HCT116 (cell line): Measurements from ENCODE around the gene MCCD1. TPM values are rescaled to one million over a fixed set of nuclear protein-coding genes. Genes with fewer than 3 reads are reported as not detected.

ENCODE experiments used
- ATAC-seq: fragments of 200-7000 bp; cut with Tn5 transposase; 2 replicates; pipeline ENCODE4 v1.9.1; 2020; ENCODE audit warnings: mild to moderate bottlenecking, moderate library complexity
- BruUV-seq: library from RNA; stranded (reverse); fragments of 400-500 nt; replicated peaks from 2 replicates; lab custom pipeline; 2021; lab: Mats Ljungman, UMichigan
- CTCF ChIA-PET: fragments of 300-600 bp; sonication (Branson Sonifier 250); formaldehyde crosslinking; loops from one replicate; lab custom pipeline; 2021; ENCODE audit warnings: antibody characterized with exemption; lab: Charles Lee
- POLR2A ChIA-PET: fragments of 300-600, 350-600 bp; sonication (Branson Sonifier 250); formaldehyde crosslinking; loops from one replicate; lab custom pipeline; 2021; ENCODE audit warnings: antibody characterized with exemption; lab: Charles Lee
- RAD21 ChIA-PET, 2 experiments: fragments of 300-600 bp; sonication (Branson Sonifier 250); formaldehyde crosslinking; loops; one replicate each; lab custom pipeline; 2023; ENCODE audit warnings: low total read pairs in 2 of 2; ENCODE audit not compliant: uncharacterized antibody in 2 of 2, unreplicated experiment in 2 of 2, low non-redundant PET in 1 of 2; lab: Charles Lee
- DNase-seq: peaks from one replicate; pipeline ENCODE4 v3.0.0-alpha.2; 2010; ENCODE audit warnings: low read depth, low spot score
- H2AFZ ChIP-seq: fragments of 200-600 bp; shearing (Covaris generic), sonication (generic); 2 replicates; pipeline ENCODE4 v1.6.1; 2017; ENCODE audit warnings: low read depth, mixed run types, mixed read lengths, antibody characterized with exemption, low read length; ENCODE audit not compliant: poor library complexity, severe bottlenecking
- H3K27ac ChIP-seq: 2 replicates; pipeline ENCODE4 v1.5.1; 2012; ENCODE audit warnings: low read depth, low read length
- H3K27me3 ChIP-seq: fragments of 200-600 bp; sonication (generic); 2 replicates; pipeline ENCODE4 v1.6.1; 2016; ENCODE audit warnings: mixed run types, low read length, mixed read lengths; ENCODE audit not compliant: insufficient read depth
- H3K36me3 ChIP-seq, 2 experiments: fragments of 200-500 bp in 1 of 2; fragments of 200-600 bp in 1 of 2; sonication (Bioruptor generic) in 1 of 2; sonication (generic) in 1 of 2; 2 replicates each; pipeline versions ENCODE4 v1.5.1 to v1.6.1; 2014 to 2016; ENCODE audit warnings: low read length in 2 of 2, inconsistent platforms in 1 of 2, mixed read lengths in 1 of 2, mixed run types in 1 of 2; ENCODE audit not compliant: insufficient read depth in 2 of 2, control insufficient read depth in 1 of 2
- H3K4me1 ChIP-seq, 2 experiments: fragments of 200-600 bp in 1 of 2; sonication (generic) in 1 of 2; 2 replicates each; pipeline versions ENCODE4 v1.5.1 to v1.6.1; 2012 to 2017; ENCODE audit warnings: low read length in 2 of 2, inconsistent platforms in 1 of 2, mild to moderate bottlenecking in 1 of 2, mixed read lengths in 1 of 2, mixed run types in 1 of 2, moderate library complexity in 1 of 2; ENCODE audit not compliant: insufficient read depth in 2 of 2, control insufficient read depth in 1 of 2
- H3K4me2 ChIP-seq: fragments of 200-600 bp; sonication (generic); 2 replicates; pipeline ENCODE4 v1.6.1; 2017; ENCODE audit warnings: mixed run types, low read length, mixed read lengths
- H3K4me3 ChIP-seq, 2 experiments: fragments of 200-600 bp in 1 of 2; sonication (generic) in 1 of 2; replicated peaks in 1 of 2; 2 replicates each; pipeline ENCODE4 v1.5.1; 2011 to 2016; ENCODE audit warnings: low read length in 2 of 2, control low read depth in 1 of 2, low read depth in 1 of 2, mild to moderate bottlenecking in 1 of 2, mixed read lengths in 1 of 2, mixed run types in 1 of 2
- H3K79me2 ChIP-seq: fragments of 200-600 bp; sonication (generic); 2 replicates; pipeline ENCODE4 v1.6.1; 2017; ENCODE audit warnings: mild to moderate bottlenecking, mixed run types, low read length, moderate library complexity, mixed read lengths; ENCODE audit not compliant: insufficient read depth
- H3K9ac ChIP-seq: fragments of 200-600 bp; sonication (generic); 2 replicates; pipeline ENCODE4 v1.6.1; 2016; ENCODE audit warnings: low read length, mixed read lengths
- H3K9me2 ChIP-seq: fragments of 200-600 bp; sonication (generic), shearing (Covaris generic); 2 replicates; pipeline ENCODE4 v1.6.1; 2017; ENCODE audit warnings: mixed run types, mild to moderate bottlenecking, moderate library complexity; ENCODE audit not compliant: insufficient read depth
- H3K9me3 ChIP-seq, 2 experiments: fragments of 200-500 bp in 1 of 2; fragments of 200-600 bp in 1 of 2; sonication (Bioruptor generic) in 1 of 2; sonication (generic) in 1 of 2; 2 replicates each; pipeline ENCODE4 v1.6.1; 2014 to 2017; ENCODE audit warnings: low read length in 2 of 2, mixed read lengths in 2 of 2, inconsistent platforms in 1 of 2, low read depth in 1 of 2, mild to moderate bottlenecking in 1 of 2, mixed run types in 1 of 2, moderate library complexity in 1 of 2; ENCODE audit not compliant: control insufficient read depth in 1 of 2, insufficient read depth in 1 of 2
- H4K20me1 ChIP-seq: fragments of 200-600 bp; sonication (generic), shearing (Covaris generic); 2 replicates; pipeline ENCODE4 v1.6.1; 2017; ENCODE audit warnings: mixed run types, mild to moderate bottlenecking, moderate library complexity; ENCODE audit not compliant: insufficient read depth
- ATF3 ChIP-seq: IDR thresholded peaks from 2 replicates; pipeline ENCODE4 v1.6.1; 2012
- CEBPB ChIP-seq: IDR thresholded peaks from 2 replicates; pipeline ENCODE4 v1.6.1; 2012; ENCODE audit warnings: low read depth
- EZH2 ChIP-seq: fragments of 200-600 bp; sonication (generic); IDR thresholded peaks from 2 replicates; pipeline ENCODE4 v1.6.1; 2017; ENCODE audit warnings: antibody characterized with exemption, mixed run types
- EZH2phosphoT487 ChIP-seq: fragments of 200-600 bp; IDR thresholded peaks from 2 replicates; pipeline ENCODE4 v1.6.1; 2018; ENCODE audit warnings: antibody characterized with exemption, borderline replicate concordance
- FOSL1 ChIP-seq: IDR thresholded peaks from 2 replicates; pipeline ENCODE4 v1.6.1; 2012; ENCODE audit warnings: low read depth
- JUND ChIP-seq: IDR thresholded peaks from 2 replicates; pipeline ENCODE4 v1.6.1; 2012
- MAX ChIP-seq: IDR thresholded peaks from 2 replicates; pipeline ENCODE4 v1.6.1; 2012
- POLR2A ChIP-seq: IDR thresholded peaks from 2 replicates; pipeline ENCODE4 v1.7.0; 2011; ENCODE audit warnings: borderline replicate concordance; ENCODE audit not compliant: insufficient read depth, insufficient read length; ENCODE audit errors: extremely low read depth
- POLR2AphosphoS5 ChIP-seq: IDR thresholded peaks from 2 replicates; pipeline ENCODE4 v1.6.1; 2011; ENCODE audit warnings: mild to moderate bottlenecking, low read depth, low read length, moderate library complexity
- RAD21 ChIP-seq: IDR thresholded peaks from 2 replicates; pipeline ENCODE4 v1.6.1; 2012; ENCODE audit warnings: low read depth, mild to moderate bottlenecking
- SP1 ChIP-seq: IDR thresholded peaks from 2 replicates; pipeline ENCODE4 v1.6.1; 2012; ENCODE audit warnings: low read depth
- SRF ChIP-seq: IDR thresholded peaks from 2 replicates; pipeline ENCODE4 v1.6.1; 2012; ENCODE audit warnings: low read depth
- YY1 ChIP-seq: IDR thresholded peaks from 2 replicates; pipeline ENCODE4 v1.6.1; 2011; ENCODE audit warnings: low read length, low read depth, moderate library complexity, mild to moderate bottlenecking; ENCODE audit not compliant: insufficient replicate concordance; ENCODE audit errors: extremely low read depth
- ZFX ChIP-seq: fragments of 450-650 bp; IDR thresholded peaks from 2 replicates; pipeline ENCODE4 v1.6.1; 2017
- ZNF274 ChIP-seq: fragments of 200-500 bp; sonication (Bioruptor generic); IDR thresholded peaks from 2 replicates; pipeline ENCODE4 v1.6.1; 2014; ENCODE audit warnings: mild to moderate bottlenecking, low read depth, low read length, inconsistent platforms
- intact Hi-C: fragments of 100-400 bp; cut with micrococcal nuclease; formaldehyde crosslinking; loops from 2 replicates; pipeline ENCODE4 v1.10.0; 2022
- total RNA-seq: library from RNA; stranded (reverse); gene quantifications from one replicate; pipeline ENCODE4 v1.2.1, GENCODE V29; 2021; ENCODE audit not compliant: unreplicated experiment

MCCD1 gene
- total RNA-seq, 1 experiment from 2014 or later, result not detected

- ChIA-PET POLR2A (interaction anchor here (0.6 to 2.6 kb wide), 9 partner anchors 35 to 284 kb away, joined by 3 to 9 read pairs (median 4); partner anchors contain the start of genes GPANK1 and LTB), RAD21 (interaction anchor here (0.5 to 2.1 kb wide), 5 partner anchors 37 to 117 kb away, joined by 3 to 11 read pairs (median 3); partner anchors contain the start of gene GPANK1 (in 1 of the 2)), CTCF (interaction anchor here (0.6 to 5.0 kb wide), 5 partner anchors 41 to 405 kb away, joined by 3 to 78 read pairs (median 5); partner anchors contain the start of gene C6orf47)
- Histone ChIP-seq H3K79me2 (peaks cover 23% of the 10 kb centered on the region), H3K4me3 (peak within 1 kb of the TSS; percentile 51 to 67), H3K4me1 (peaks cover 19 to 30% of the 10 kb centered on the region in 2 experiments), H3K9ac (peak within 1 kb of the TSS; percentile 86), H2AFZ (no peak within 1 kb of the TSS), H3K4me2 (peak within 1 kb of the TSS; percentile 87), H4K20me1 (no peaks in the 10 kb centered on the region), H3K36me3 (peaks cover 4 to 13% of the 10 kb centered on the region in 2 experiments; a peak in 2 of 4 replicates), H3K9me3 (no peaks in the 10 kb centered on the region), H3K27ac (peak within 1 kb of the TSS; percentile 50), H3K9me2 (no peaks in the 10 kb centered on the region), H3K27me3 (no peaks in the 10 kb centered on the region)
- intact Hi-C loops, result loop anchor here (1.0 to 10.0 kb wide), 7 partner anchors 51 to 288 kb away; partner anchors contain the start of genes BAG6, GPANK1 and PRRC2A
- TF ChIP-seq EZH2 (no peak), ZNF274 (no peak), ATF3 (no peak), RAD21 (no peak), MAX (no peak), FOSL1 (no peak), CEBPB (no peak), POLR2A (peak; percentile 37), YY1 (peak; percentile 70), SP1 (no peak), POLR2AphosphoS5 (peak; percentile 84), EZH2phosphoT487 (no peak), SRF (no peak), ZFX (peak; percentile 69), JUND (no peak)
- peak; percentile 97 for DNase-seq
- BruUV-seq, result no TSS peak
- ATAC-seq, result peak; percentile 78
These were observed 18.4 kb downstream of the MCCD1 start, which contains the start of gene NFKBIL1 for GRCh38 chr6:31546958-31547726. Gene NFKBIL1 (plus strand): TSS chr6:31547608. CDS start chr6:31547695, 87 bp downstream.
